GM12878 (cell line): ENCODE data around the gene MYBPC2. TPM values are rescaled to one million over a fixed set of nuclear protein-coding genes. Genes with fewer than 3 reads are reported as not detected.
A peak's percentile ranks its signal among the peaks of the same experiment; 100 is the strongest.

Source experiments
- ATAC-seq: fragments of 200-7000 bp; cut with Tn5 transposase; 3 replicates; pipeline ENCODE4 v1.9.1; 2020; ENCODE audit warnings: mild to moderate bottlenecking, moderate library complexity
- BruUV-seq: library from RNA; stranded (reverse); fragments of 400-500 nt; replicated peaks from 2 replicates; lab custom pipeline; 2021; lab: Mats Ljungman, UMichigan
- CTCF ChIA-PET: fragments of 300-600 bp; sonication (Branson Sonifier 250); formaldehyde crosslinking; extraction: SDS; loops from one replicate; lab custom pipeline; 2021; ENCODE audit warnings: inconsistent platforms; lab: Yijun Ruan, JAX
- POLR2A ChIA-PET: fragments of 350-600 bp; formaldehyde crosslinking; extraction: SDS; loops from one replicate; lab custom pipeline; 2021; ENCODE audit warnings: inconsistent platforms; lab: Charles Lee
- RAD21 ChIA-PET: fragments of 300-600 bp; sonication (Branson Sonifier 250); formaldehyde crosslinking; loops from one replicate; lab custom pipeline; 2023; ENCODE audit warnings: antibody characterized with exemption; ENCODE audit not compliant: unreplicated experiment; lab: Charles Lee
- SMC1A ChIA-PET: fragments of 300-600 bp; sonication (Branson Sonifier 250); formaldehyde crosslinking; loops from one replicate; lab custom pipeline; 2023; ENCODE audit not compliant: unreplicated experiment, uncharacterized antibody; lab: Charles Lee
- DNase-seq: peaks from one replicate; pipeline ENCODE4 v3.0.0-alpha.2; 2011; ENCODE audit warnings: low read depth, low spot score
- FAIRE-seq: peaks from 3 replicates; lab custom pipeline; 2011; peaks lifted over from hg19 to GRCh38; lab: Jason Lieb, UNC
- H2AFZ ChIP-seq: 2 replicates; pipeline ENCODE4 v1.6.0; 2011; ENCODE audit warnings: low read depth, low read length, control low read depth; ENCODE audit not compliant: control insufficient read depth
- H3K27ac ChIP-seq: 2 replicates; pipeline ENCODE4 v1.5.1; 2011; ENCODE audit warnings: control low read depth; ENCODE audit not compliant: control insufficient read depth, insufficient read depth
- H3K27me3 ChIP-seq, 2 experiments: replicated peaks in 1 of 2; 2 replicates each; pipeline versions ENCODE4 v1.6.0 to v1.6.1; 2011; ENCODE audit warnings: low read length in 1 of 2; ENCODE audit not compliant: control insufficient read depth in 2 of 2, insufficient read depth in 2 of 2
- H3K36me3 ChIP-seq, 2 experiments: 2 replicates each; pipeline ENCODE4 v1.5.1; 2011; ENCODE audit warnings: low read length in 1 of 2; ENCODE audit not compliant: control insufficient read depth in 2 of 2, insufficient read depth in 2 of 2
- H3K4me1 ChIP-seq: 2 replicates; pipeline ENCODE4 v1.6.1; 2011; ENCODE audit warnings: mild to moderate bottlenecking, low read length, moderate library complexity, mixed read lengths; ENCODE audit not compliant: control insufficient read depth, insufficient read depth
- H3K4me2 ChIP-seq: 2 replicates; pipeline ENCODE4 v1.6.0; 2011; ENCODE audit warnings: control low read depth; ENCODE audit not compliant: control insufficient read depth, insufficient read depth
- H3K4me3 ChIP-seq: fragments of 200-600 bp; sonication (generic); 2 replicates; pipeline ENCODE4 v1.5.1; 2016
- H3K79me2 ChIP-seq: 2 replicates; pipeline ENCODE4 v1.6.0; 2011; ENCODE audit warnings: low read length; ENCODE audit not compliant: control insufficient read depth, insufficient read depth
- H3K9ac ChIP-seq: 2 replicates; pipeline ENCODE4 v1.8.0; 2011; ENCODE audit warnings: low read length, control low read depth, mixed read lengths; ENCODE audit not compliant: control insufficient read depth, insufficient read depth
- H3K9me3 ChIP-seq: replicated peaks from 3 replicates; pipeline ENCODE4 v1.5.1; 2011; ENCODE audit warnings: mild to moderate bottlenecking, low read length; ENCODE audit not compliant: control insufficient read depth, insufficient read depth
- H4K20me1 ChIP-seq: 2 replicates; pipeline ENCODE4 v1.6.0; 2011; ENCODE audit not compliant: control insufficient read depth, insufficient read depth
- CEBPZ ChIP-seq: fragments of 150-350 bp; IDR thresholded peaks from 2 replicates; pipeline ENCODE4 v1.6.1; 2016; ENCODE audit warnings: low read depth, low read length
- CREB1 ChIP-seq: IDR thresholded peaks from 2 replicates; pipeline ENCODE4 v1.6.1; 2012; ENCODE audit warnings: low read depth, mild to moderate bottlenecking, inconsistent platforms
- E2F8 ChIP-seq: fragments of 450-650 bp; IDR thresholded peaks from 2 replicates; pipeline ENCODE4 v1.6.1; 2018; ENCODE audit warnings: mild to moderate bottlenecking, low read depth, moderate library complexity; ENCODE audit not compliant: partially characterized antibody
- GABPA ChIP-seq: IDR thresholded peaks from 2 replicates; pipeline ENCODE4 v1.6.1; 2014; ENCODE audit warnings: antibody characterized with exemption, low read depth, mild to moderate bottlenecking, inconsistent platforms
- HCFC1 ChIP-seq: fragments of 150-350 bp; IDR thresholded peaks from 2 replicates; pipeline ENCODE4 v1.6.1; 2014; ENCODE audit warnings: low read length
- MLLT1 ChIP-seq: fragments of 450-650 bp; IDR thresholded peaks from 2 replicates; pipeline ENCODE4 v1.6.1; 2016; ENCODE audit warnings: mild to moderate bottlenecking
- PAX5 ChIP-seq: IDR thresholded peaks from 2 replicates; pipeline ENCODE4 v1.6.1; 2011; ENCODE audit warnings: low read depth, low read length, borderline replicate concordance
- RAD21 ChIP-seq: IDR thresholded peaks from 2 replicates; pipeline ENCODE4 v1.6.1; 2011; ENCODE audit warnings: mild to moderate bottlenecking, low read depth, low read length, moderate library complexity; ENCODE audit not compliant: insufficient read depth
- RELA ChIP-seq: fragments of 450-650 bp; IDR thresholded peaks from 2 replicates; pipeline ENCODE4 v1.8.0; 2014; ENCODE audit warnings: borderline replicate concordance; ENCODE audit not compliant: partially characterized antibody
- TCF12 ChIP-seq: IDR thresholded peaks from 2 replicates; pipeline ENCODE4 v1.6.1; 2011; ENCODE audit warnings: low read depth, mild to moderate bottlenecking, low read length
- TCF7 ChIP-seq: IDR thresholded peaks from 2 replicates; pipeline ENCODE4 v1.6.1; 2014; ENCODE audit warnings: antibody characterized with exemption, borderline replicate concordance
- ZNF217 ChIP-seq: fragments of 450-650 bp; IDR thresholded peaks from 2 replicates; pipeline ENCODE4 v1.6.1; 2017; ENCODE audit warnings: antibody characterized with exemption, mild to moderate bottlenecking
- WGBS: methylation state at CpG from one replicate; pipeline ENCODE4 v1.1.6; 2016; ENCODE audit warnings: low lambda C conversion rate; ENCODE audit not compliant: insufficient replicate concordance, insufficient coverage; ENCODE audit errors: missing lambda C conversion rate; 5-methylcytosine and 5-hydroxymethylcytosine counted together
- in situ Hi-C: fragments of 300-500 bp; cut with MboI; formaldehyde crosslinking; loops from 9 replicates; pipeline ENCODE4 v1.14.3; 2018; ENCODE audit warnings: mixed read lengths
- intact Hi-C: fragments of 100-400 bp; cut with micrococcal nuclease; formaldehyde crosslinking; loops from one replicate; pipeline ENCODE4 v1.14.2; 2022; ENCODE audit not compliant: unreplicated experiment
- polyA plus RNA-seq, 11 experiments: library from polyadenylated mRNA; depleted of rRNA in 4 of 11; unstranded in 6 of 11; stranded (reverse) in 5 of 11; fragments of >200 nt; fragmentation: Nextera tagmentation in 4 of 11; fragmentation: Illumina TruSeq in 1 of 11; extraction: Ambion mirVana in 4 of 11; extraction: Trizol in 1 of 11; gene quantifications; 1 replicate in 1 of 11; 2 replicates in 10 of 11; pipeline versions ENCODE4 v1.2.1 to v1.2.3, GENCODE V29; 2011 to 2016; ENCODE audit warnings: inconsistent platforms in 2 of 11, missing spikeins in 2 of 11, low read depth in 1 of 11
- total RNA-seq, 4 experiments: library from RNA; depleted of rRNA in 3 of 4; stranded (reverse); fragments of >200 nt in 3 of 4; fragmentation: Illumina TruSeq in 1 of 4; extraction: Trizol in 1 of 4; gene quantifications; 2 replicates each; pipeline versions ENCODE4 v1.2.1 to v1.2.3, GENCODE V29; 2013 to 2021

Gene MYBPC2
- total and polyA plus RNA-seq, 10 of the 15 experiments (the other 5 are each of a cell fraction or from before 2014, with no cell fraction given): 0.09 to 2.6 (median 0.61) TPM

- TF ChIP-seq CEBPZ (no peak), RELA (no peak)
Observed at GRCh38 chr19:50460161-50460765, 27.6 kb downstream of the MYBPC2 start (continued).

GRCh38 chr19:50461066-50461875 lies 28.6 kb downstream of the MYBPC2 start:
- Histone ChIP-seq H3K36me3 (no peaks in the 10 kb centered on the region), H3K27me3 (no peaks in the 10 kb centered on the region), H3K4me1 (peaks cover 20% of the 10 kb centered on the region), H2AFZ (peak overlapping the region; percentile 66), H3K4me2 (0 out of 2 replicates have a peak overlapping the region, but pooled peaks have one; percentile 11), H3K9me3 (no peaks in the 10 kb centered on the region), H3K9ac (no peak overlapping the region; the same call in 1 of the 2 replicates), H3K79me2 (no peaks in the 10 kb centered on the region), H3K27ac (peak overlapping the region; percentile 73; the same call in 1 of the 2 replicates), H4K20me1 (no peaks in the 10 kb centered on the region), H3K4me3 (no peak overlapping the region)
- WGBS: 21% methylated on average over 26 of the region's 28 CpGs
- RAD21 ChIA-PET: interaction anchor here (0.6 to 3.9 kb wide), 26 partner anchors 12 to 303 kb away, joined by 3 to 72 read pairs (median 5); partner anchors contain the start of genes JOSD2, KCNC3, MYBPC2 and NAPSA
- CTCF ChIA-PET: interaction anchor here (0.6 to 4.6 kb wide), 30 partner anchors 11 to 313 kb away, joined by 3 to 167 read pairs (median 5); partner anchors contain the start of genes JOSD2, KCNC3, NAPSA and NR1H2
- POLR2A ChIA-PET: interaction anchor here (0.5 to 2.0 kb wide), 9 partner anchors 42 to 1468 kb away, joined by 3 to 35 read pairs (median 4); partner anchors contain the start of genes NAPSA, NR1H2, POLD1 and RUVBL2
- peak; percentile 53 for DNase-seq
- SMC1A ChIA-PET: interaction anchor here (1.0 to 4.6 kb wide), 20 partner anchors 18 to 120 kb away, joined by 3 to 68 read pairs (median 6); partner anchors contain the start of genes NAPSA, NR1H2 and POLD1
- FAIRE-seq: peak; percentile 73
- peak; percentile 86 for ATAC-seq
- BruUV-seq: no TSS peak
- in situ Hi-C loops: loop anchor here (5.0 kb wide), 1 partner anchor 94 kb away; the partner anchor contains the start of gene NAPSA
- intact Hi-C loops: loop anchor here (1.0 to 2.0 kb wide), 4 partner anchors 30 to 104 kb away; partner anchors contain the start of gene SPIB
- TF ChIP-seq GABPA: no peak
- no peak for TF ChIP-seq HCFC1
- TF ChIP-seq TCF12: no peak
- no peak for TF ChIP-seq MLLT1
- no peak for TF ChIP-seq PAX5
- TF ChIP-seq TCF7: no peak
- no peak for TF ChIP-seq CREB1
- TF ChIP-seq RAD21: peak; percentile 92
- 0 out of 2 replicates have a peak, but pooled peaks have one; percentile 30 for TF ChIP-seq ZNF217
- no peak for TF ChIP-seq E2F8
